ENCODE results near the gene MS4A15. TPM values are rescaled to one million over a fixed set of nuclear protein-coding genes. Genes with fewer than 3 reads are reported as not detected.

The MS4A15 gene
- total and polyA plus RNA-seq, 10 of the 15 experiments (the other 5 are each of a cell fraction or from before 2014, with no cell fraction given): 0.05 to 0.84 (median 0.45) TPM

DNA sequence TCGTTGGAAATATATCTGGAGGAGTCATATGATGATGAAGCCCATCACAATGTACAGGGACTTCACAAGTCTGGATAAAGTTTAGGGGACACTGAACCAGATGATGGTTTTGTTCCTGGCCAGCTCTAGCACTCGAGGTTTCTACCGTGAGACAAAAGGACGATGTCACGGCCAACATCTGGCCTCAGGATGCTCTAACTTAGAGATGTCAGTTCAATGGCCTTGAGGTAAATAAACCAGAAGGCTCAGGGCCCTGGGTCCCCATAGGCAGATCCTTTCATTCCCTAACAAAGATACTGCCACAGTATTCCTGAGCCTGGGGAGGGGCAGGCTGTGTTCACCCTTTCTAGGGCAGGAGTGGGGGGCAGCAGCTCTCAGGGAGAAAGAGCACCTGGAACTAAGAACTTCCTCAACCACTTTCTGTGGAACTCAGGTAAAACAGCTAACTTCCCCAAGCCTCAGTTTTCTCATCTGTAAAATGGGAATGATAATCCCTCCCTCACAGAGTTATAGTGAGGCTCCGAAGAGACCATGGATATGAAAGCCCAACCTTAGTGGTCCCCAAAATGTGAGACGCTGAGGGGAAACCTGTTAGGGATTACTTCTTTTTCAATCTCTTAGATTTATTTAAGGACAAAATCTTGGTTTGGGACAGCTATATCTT lies 46.7 kb downstream of the MS4A15 start:
- ATAC-seq (no peak), DNase-seq (ENCODE audit: low read depth, low spot score) (no peak), FAIRE-seq (no peak)
- POLR2A ChIA-PET: no interaction called here
- intact Hi-C loops (cut with micrococcal nuclease; ENCODE audit: unreplicated experiment) (no loop called here), in situ Hi-C loops (cut with MboI) (no loop called here)
- SMC1A ChIA-PET (ENCODE audit: uncharacterized antibody, unreplicated experiment): no interaction called here
- no peak overlapping the region for H3K4me2 ChIP-seq (ENCODE audit: control insufficient read depth, insufficient read depth)
- no peaks in the 10 kb centered on the region for H3K79me2 ChIP-seq (ENCODE audit: control insufficient read depth, insufficient read depth, low read length)
- H4K20me1 ChIP-seq (ENCODE audit: control insufficient read depth, insufficient read depth): no peaks in the 10 kb centered on the region
- no peaks in the 10 kb centered on the region for H3K36me3 ChIP-seq (ENCODE audit: control insufficient read depth in 2 of 2, insufficient read depth in 2 of 2, low read length in 1 of 2)
- no peak overlapping the region for H2AFZ ChIP-seq (ENCODE audit: control insufficient read depth, low read depth, low read length)
- no peaks in the 10 kb centered on the region for H3K4me1 ChIP-seq (ENCODE audit: control insufficient read depth, insufficient read depth, low read length)
- no peaks in the 10 kb centered on the region; a peak in 2 of 4 replicates for H3K27me3 ChIP-seq (replicated peaks in 1 of 2; ENCODE audit: control insufficient read depth in 2 of 2, insufficient read depth in 2 of 2, low read length in 1 of 2)
- no peak overlapping the region for H3K9ac ChIP-seq (ENCODE audit: control insufficient read depth, insufficient read depth, low read length)
- WGBS (ENCODE audit: insufficient coverage, insufficient replicate concordance, low lambda C conversion rate, missing lambda C conversion rate): 50% methylated on average over 7 of the region's 7 CpGs
- H3K27ac ChIP-seq (ENCODE audit: control insufficient read depth, insufficient read depth): no peak overlapping the region
- no TSS peak for BruUV-seq (replicated peaks)
- CTCF ChIA-PET: interaction anchor here (0.7 kb wide), 1 partner anchor 167 kb away, joined by 4 read pairs; no protein-coding TSS in a partner anchor
- RAD21 ChIA-PET (ENCODE audit: unreplicated experiment): no interaction called here
- no peaks in the 10 kb centered on the region for H3K9me3 ChIP-seq (replicated peaks; ENCODE audit: control insufficient read depth, insufficient read depth, low read length)
- TF ChIP-seq EED (IDR thresholded peaks at IDR 0.05; ENCODE audit: low read depth): no peak
- TF ChIP-seq SREBF1 (IDR thresholded peaks at IDR 0.05; ENCODE audit: low read length): no peak
- no peak for TF ChIP-seq ZNF274 (IDR thresholded peaks at IDR 0.05; ENCODE audit: insufficient read depth, insufficient read length)
- TF ChIP-seq NR2F1 (conservative IDR thresholded peaks at IDR 0.05): no peak
- no peak for TF ChIP-seq HDAC6 (IDR thresholded peaks at IDR 0.05; ENCODE audit: unreplicated experiment)
- TF ChIP-seq SMAD1 (IDR thresholded peaks at IDR 0.05; ENCODE audit: low read depth, partially characterized antibody): no peak
- TF ChIP-seq, protein P1, sequence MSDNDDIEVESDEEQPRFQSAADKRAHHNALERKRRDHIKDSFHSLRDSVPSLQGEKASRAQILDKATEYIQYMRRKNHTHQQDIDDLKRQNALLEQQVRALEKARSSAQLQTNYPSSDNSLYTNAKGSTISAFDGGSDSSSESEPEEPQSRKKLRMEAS (IDR thresholded peaks at IDR 0.05; ENCODE audit: low read depth, low read length): no peak
- TF ChIP-seq BRCA1 (IDR thresholded peaks at IDR 0.05; ENCODE audit: low read depth, low read length): no peak
- no peak overlapping the region for H3K4me3 ChIP-seq

Data from GM12878 (cell line).